Dermis blood vessel endothelial cell (primary cell): ENCODE results near the gene TCP11. TPM values are rescaled to one million over a fixed set of nuclear protein-coding genes. Genes with fewer than 3 reads are reported as not detected.
A peak's percentile ranks its signal among the peaks of the same experiment; 100 is the strongest.
"Not testable (repeated sequence)": the region's sequence is repeated elsewhere in the genome, so short reads cannot be mapped to it uniquely, and the experiment has no call there.

Experiments
- DNase-seq: peaks from one replicate; pipeline ENCODE4 v3.0.0; 2010
- total RNA-seq: library from RNA; depleted of rRNA; stranded (reverse); fragments of >200 nt; gene quantifications from 2 replicates; pipeline ENCODE4 v1.2.3, GENCODE V29; 2014

The TCP11 gene
- total RNA-seq, 1 donor from 2014 or later = 0.68 TPM

GRCh38 chr6:35142588-35143569 is 1.7 kb upstream of the TCP11 start:
- DNase-seq = no peak

- no peak for DNase-seq
Measured at GRCh38 chr6:35140639-35141006, 516 bp downstream of the TCP11 start.

- peak; percentile 90 for DNase-seq
Measured at GRCh38 chr6:35139924-35140638, 1.1 kb downstream of the TCP11 start.

GRCh38 chr6:35139470-35139869 is 1.7 kb downstream of the TCP11 start:
- DNase-seq = no peak

GRCh38 chr6:35138191-35138590 is 2.9 kb downstream of the TCP11 start:
- peak; percentile 34 for DNase-seq

- no peak for DNase-seq
Measured at GRCh38 chr6:35136185-35136584, 5.0 kb downstream of the TCP11 start.

- no peak for DNase-seq
Measured at GRCh38 chr6:35128496-35128895, 12.6 kb downstream of the TCP11 start.

- peak; percentile 17 for DNase-seq
Measured at GRCh38 chr6:35128042-35128441, 13.1 kb downstream of the TCP11 start.

GRCh38 chr6:35124356-35124755 is 16.8 kb downstream of the TCP11 start:
- no peak for DNase-seq

- no peak for DNase-seq
Measured at GRCh38 chr6:35120746-35121145, 20.4 kb downstream of the TCP11 start.

GRCh38 chr6:35108309-35108885 is 32.7 kb downstream of the TCP11 start:
- no peak for DNase-seq

- DNase-seq = not testable (repeated sequence)
Measured at GRCh38 chr6:35107761-35108160, 33.4 kb downstream of the TCP11 start.

GRCh38 chr6:35107208-35107607 is 33.9 kb downstream of the TCP11 start:
- not testable (repeated sequence) for DNase-seq

- DNase-seq = not testable (repeated sequence)
Measured at GRCh38 chr6:35106061-35106460, 35.1 kb downstream of the TCP11 start.

GRCh38 chr6:35105078-35105477 is 36.1 kb downstream of the TCP11 start:
- no peak for DNase-seq

- DNase-seq = no peak
Measured at GRCh38 chr6:35099116-35099515, 42.0 kb downstream of the TCP11 start.

- peak; percentile 77 for DNase-seq
Measured at GRCh38 chr6:35096129-35096862, 44.8 kb downstream of the TCP11 start.

GRCh38 chr6:35094183-35094582 is 47.0 kb downstream of the TCP11 start:
- DNase-seq = no peak

- no peak for DNase-seq
Measured at GRCh38 chr6:35093783-35094182, 47.4 kb downstream of the TCP11 start.

- no peak for DNase-seq
Measured at GRCh38 chr6:35093118-35093445, 48.1 kb downstream of the TCP11 start.

GRCh38 chr6:35092362-35093117 is 48.6 kb downstream of the TCP11 start:
- no peak for DNase-seq
